ENCODE data around the gene CFAP53. TPM values are rescaled to one million over a fixed set of nuclear protein-coding genes. Genes with fewer than 3 reads are reported as not detected.

Gene CFAP53
- polyA plus RNA-seq, 2 of the 4 experiments (the other 2 are of a cell fraction) = 0.54 to 0.66 TPM

GRCh38 chr18:50268022-50268747 is 1.9 kb upstream of the CFAP53 start (continued):
- TF ChIP-seq HOXA7 (CRISPR knock-in tag; IDR thresholded peaks at IDR 0.05) (no peak), CHD2 (IDR thresholded peaks at IDR 0.05; ENCODE audit: low read length, partially characterized antibody) (no peak), PHF8 (IDR thresholded peaks at IDR 0.05; ENCODE audit: borderline replicate concordance, low read depth) (no peak)

- Histone ChIP-seq H3K4me1 (peaks cover 8% of the 10 kb centered on the region; the same call in 1 of the 3 replicates), H3K4me3 (no peak overlapping the region), H3K4me2 (no peak overlapping the region), H3K27ac (no peak overlapping the region), H3K9me3 (no peaks in the 10 kb centered on the region)
- CTCF ChIA-PET = no interaction called here
- TF ChIP-seq MAZ (IDR thresholded peaks at IDR 0.05; ENCODE audit: borderline replicate concordance, low read depth, low read length) = no peak
- ATAC-seq (no peak), DNase-seq (ENCODE audit: low read depth in 1 of 2, low spot score in 1 of 2) (no peak), FAIRE-seq (no peak)
- POLR2A ChIA-PET = no interaction called here
These were observed 3.3 kb downstream of the CFAP53 start for GRCh38 chr18:50262977-50263376.

- ATAC-seq (no peak), DNase-seq (ENCODE audit: low read depth in 1 of 2, low spot score in 1 of 2) (no peak), FAIRE-seq (no peak)
- ChIA-PET CTCF (no interaction called here), POLR2A (no interaction called here)
- Histone ChIP-seq H3K4me1 (no peaks in the 10 kb centered on the region), H3K9me3 (no peaks in the 10 kb centered on the region), H3K4me3 (no peak overlapping the region), H3K4me2 (no peak overlapping the region), H3K27ac (no peak overlapping the region)
- WGBS (ENCODE audit: missing lambda C conversion rate) = 45% methylated on average over 3 of the region's 3 CpGs
- TF ChIP-seq MAFK (IDR thresholded peaks at IDR 0.05; ENCODE audit: partially characterized antibody) (peak; percentile 88), ZC3H11A (IDR thresholded peaks at IDR 0.05) (no peak)
These were observed 15.4 kb downstream of the CFAP53 start for GRCh38 chr18:50250935-50251334.

GRCh38 chr18:50249576-50249975 is 16.7 kb downstream of the CFAP53 start:
- ATAC-seq (no peak), DNase-seq (ENCODE audit: low read depth in 1 of 2, low spot score in 1 of 2) (no peak), FAIRE-seq (no peak)
- Histone ChIP-seq H3K4me1 (no peaks in the 10 kb centered on the region), H3K9me3 (no peaks in the 10 kb centered on the region), H3K4me3 (no peak overlapping the region), H3K4me2 (no peak overlapping the region), H3K27ac (no peak overlapping the region)
- TF ChIP-seq HOXB13 (CRISPR knock-in tag; IDR thresholded peaks at IDR 0.05; ENCODE audit: low read depth) (no peak), SREBF2 (IDR thresholded peaks at IDR 0.05) (no peak), GATA3 (IDR thresholded peaks at IDR 0.05; ENCODE audit: borderline replicate concordance) (no peak), BCL3 (IDR thresholded peaks at IDR 0.05) (no peak), EHF (CRISPR knock-in tag; IDR thresholded peaks at IDR 0.05) (no peak), FOSB (CRISPR knock-in tag; IDR thresholded peaks at IDR 0.05) (no peak), MYC (IDR thresholded peaks at IDR 0.05; ENCODE audit: borderline replicate concordance, low read length) (no peak), HMGXB4 (CRISPR knock-in tag; IDR thresholded peaks at IDR 0.05; ENCODE audit: borderline replicate concordance) (no peak), ZNF302 (CRISPR knock-in tag; IDR thresholded peaks at IDR 0.05) (no peak), MAZ (IDR thresholded peaks at IDR 0.05; ENCODE audit: borderline replicate concordance, low read depth, low read length) (no peak), PHF8 (IDR thresholded peaks at IDR 0.05; ENCODE audit: borderline replicate concordance, low read depth) (no peak), RARB (CRISPR knock-in tag; IDR thresholded peaks at IDR 0.05) (no peak), ZC3H11A (IDR thresholded peaks at IDR 0.05) (no peak), NR3C1 (IDR thresholded peaks at IDR 0.05) (no peak), ESRRA (IDR thresholded peaks at IDR 0.05; ENCODE audit: borderline replicate concordance, low read length) (no peak), KDM5A (IDR thresholded peaks at IDR 0.05) (no peak), HES2 (IDR thresholded peaks at IDR 0.05) (no peak), HOXB5 (CRISPR knock-in tag; IDR thresholded peaks at IDR 0.05) (no peak)
- CTCF ChIA-PET = no interaction called here
- POLR2A ChIA-PET = no interaction called here
